ENCODE results near the gene ATP2C2. TPM values are rescaled to one million over a fixed set of nuclear protein-coding genes. Genes with fewer than 3 reads are reported as not detected.

Gene ATP2C2
- total RNA-seq, 1 experiment from 2014 or later, result not detected

DNA sequence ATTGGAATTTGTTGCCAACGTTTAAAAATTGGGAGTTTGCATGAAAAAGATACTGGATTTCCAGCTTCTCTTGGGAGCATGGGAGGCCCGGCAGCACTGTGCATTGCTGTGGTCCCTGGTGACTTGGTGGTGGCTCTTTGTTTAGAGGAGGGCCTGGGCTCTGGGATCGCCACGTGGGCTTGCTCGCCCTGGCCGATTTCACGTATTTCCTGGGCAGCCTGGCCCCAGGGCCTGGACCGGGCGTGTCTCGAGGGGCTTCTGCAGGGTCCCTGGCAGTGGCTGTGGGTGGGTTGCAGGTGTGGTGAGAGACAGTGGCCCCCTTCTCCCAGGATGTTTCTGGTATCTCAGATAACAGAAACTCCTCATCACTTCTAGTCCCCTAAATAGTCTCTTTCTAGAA is 67.9 kb downstream of the ATP2C2 start:
- POLR2A ChIA-PET, result no interaction called here
- Mint-ChIP-seq H3K9me3 (ENCODE audit: unreplicated experiment) (no peaks in the 10 kb centered on the region), H3K27me3 (ENCODE audit: insufficient read depth, unreplicated experiment) (peaks cover 21% of the 10 kb centered on the region), H3K27ac (ENCODE audit: low read depth, unreplicated experiment) (no peak overlapping the region), H3K4me1 (ENCODE audit: insufficient read depth, unreplicated experiment) (no peaks in the 10 kb centered on the region), H3K36me3 (ENCODE audit: insufficient read depth, unreplicated experiment) (no peaks in the 10 kb centered on the region), H3K4me3 (ENCODE audit: unreplicated experiment) (no peak overlapping the region)
- TF ChIP-seq, protein P1, sequence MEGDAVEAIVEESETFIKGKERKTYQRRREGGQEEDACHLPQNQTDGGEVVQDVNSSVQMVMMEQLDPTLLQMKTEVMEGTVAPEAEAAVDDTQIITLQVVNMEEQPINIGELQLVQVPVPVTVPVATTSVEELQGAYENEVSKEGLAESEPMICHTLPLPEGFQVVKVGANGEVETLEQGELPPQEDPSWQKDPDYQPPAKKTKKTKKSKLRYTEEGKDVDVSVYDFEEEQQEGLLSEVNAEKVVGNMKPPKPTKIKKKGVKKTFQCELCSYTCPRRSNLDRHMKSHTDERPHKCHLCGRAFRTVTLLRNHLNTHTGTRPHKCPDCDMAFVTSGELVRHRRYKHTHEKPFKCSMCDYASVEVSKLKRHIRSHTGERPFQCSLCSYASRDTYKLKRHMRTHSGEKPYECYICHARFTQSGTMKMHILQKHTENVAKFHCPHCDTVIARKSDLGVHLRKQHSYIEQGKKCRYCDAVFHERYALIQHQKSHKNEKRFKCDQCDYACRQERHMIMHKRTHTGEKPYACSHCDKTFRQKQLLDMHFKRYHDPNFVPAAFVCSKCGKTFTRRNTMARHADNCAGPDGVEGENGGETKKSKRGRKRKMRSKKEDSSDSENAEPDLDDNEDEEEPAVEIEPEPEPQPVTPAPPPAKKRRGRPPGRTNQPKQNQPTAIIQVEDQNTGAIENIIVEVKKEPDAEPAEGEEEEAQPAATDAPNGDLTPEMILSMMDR (IDR thresholded peaks at IDR 0.05; ENCODE audit: unreplicated experiment), result no peak
- BruUV-seq (replicated peaks), result no TSS peak
- CTCF ChIA-PET, result no interaction called here
- intact Hi-C loops (cut with micrococcal nuclease), result no loop called here
- DNase-seq (ENCODE audit: unreplicated experiment), result no peak

DNA sequence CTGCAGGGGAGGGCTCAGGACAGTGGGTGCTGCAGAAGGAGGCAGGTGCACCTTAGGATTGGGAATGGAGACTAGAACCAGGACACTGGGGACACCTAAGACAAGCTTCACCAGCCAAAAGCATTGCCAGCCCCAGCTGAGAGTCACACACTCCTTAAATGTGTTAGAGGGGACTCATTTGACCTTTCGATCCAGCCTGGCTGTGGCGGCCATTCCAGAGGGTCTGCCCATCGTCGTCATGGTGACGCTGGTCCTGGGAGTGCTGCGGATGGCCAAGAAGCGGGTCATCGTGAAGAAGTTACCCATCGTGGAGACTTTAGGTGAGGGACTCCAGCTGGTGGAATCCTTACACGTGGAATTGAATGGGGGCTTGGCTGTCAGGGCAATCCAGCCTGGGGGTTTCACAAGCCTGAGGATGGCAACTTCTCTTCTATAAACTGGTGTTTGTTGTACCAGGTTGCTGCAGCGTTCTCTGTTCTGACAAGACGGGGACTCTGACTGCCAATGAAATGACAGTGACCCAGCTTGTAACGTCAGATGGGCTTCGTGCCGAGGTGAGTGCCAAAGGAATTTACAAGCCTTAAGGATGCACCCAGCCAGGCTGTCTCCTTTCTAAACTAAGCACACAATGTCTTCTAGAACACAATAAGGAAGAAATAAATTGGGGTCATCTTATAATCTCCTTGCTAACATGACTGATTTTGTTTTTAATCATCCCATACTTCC is 70.8 kb downstream of the ATP2C2 start:
- Mint-ChIP-seq H3K4me1 (ENCODE audit: insufficient read depth, unreplicated experiment) (no peaks in the 10 kb centered on the region), H3K9me3 (ENCODE audit: unreplicated experiment) (no peaks in the 10 kb centered on the region), H3K36me3 (ENCODE audit: insufficient read depth, unreplicated experiment) (no peaks in the 10 kb centered on the region), H3K27ac (ENCODE audit: low read depth, unreplicated experiment) (no peak overlapping the region), H3K4me3 (ENCODE audit: unreplicated experiment) (no peak overlapping the region), H3K27me3 (ENCODE audit: insufficient read depth, unreplicated experiment) (peaks cover 16% of the 10 kb centered on the region)
- ChIA-PET CTCF (no interaction called here), POLR2A (no interaction called here)
- DNase-seq (ENCODE audit: unreplicated experiment), result no peak
- TF ChIP-seq, protein P1 (IDR thresholded peaks at IDR 0.05; ENCODE audit: unreplicated experiment), result no peak
- BruUV-seq (replicated peaks), result no TSS peak
- intact Hi-C loops (cut with micrococcal nuclease), result no loop called here

DNA sequence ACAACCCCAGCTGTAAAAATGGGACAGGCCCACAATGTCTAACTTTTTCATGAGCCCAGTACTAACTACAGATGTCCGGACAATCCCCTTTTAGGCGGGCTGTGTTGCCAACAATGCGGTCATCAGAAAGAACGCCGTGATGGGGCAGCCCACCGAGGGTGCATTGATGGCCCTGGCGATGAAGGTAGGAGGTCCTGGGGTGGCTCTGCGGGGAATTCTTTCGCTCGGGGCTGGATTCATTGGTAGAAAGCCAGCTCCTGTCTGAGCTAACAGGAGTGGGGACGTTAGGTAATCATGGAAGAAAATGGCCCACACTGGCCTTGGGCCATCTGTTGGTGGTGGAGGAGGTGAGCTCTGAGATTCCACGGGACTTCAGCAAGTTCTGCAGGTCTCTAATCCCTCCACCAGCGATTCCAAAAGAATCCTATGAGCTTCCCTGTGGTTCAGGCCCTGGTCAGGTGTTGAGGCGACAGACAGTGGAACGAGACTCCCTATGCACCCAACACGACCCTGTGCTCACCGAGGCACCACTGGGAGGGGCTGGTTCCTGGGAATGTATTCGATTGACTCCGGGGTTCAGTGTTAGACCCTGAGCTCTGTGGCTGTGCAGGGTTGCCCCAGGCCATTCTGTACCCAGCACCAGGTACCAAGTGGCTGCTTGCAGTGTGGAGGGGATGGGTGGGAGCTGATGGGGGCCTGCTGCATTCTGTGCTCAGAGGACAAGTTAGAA is 74.2 kb downstream of the ATP2C2 start:
- no TSS peak for BruUV-seq (replicated peaks)
- TF ChIP-seq, protein P1 (IDR thresholded peaks at IDR 0.05; ENCODE audit: unreplicated experiment), result no peak
- H3K36me3 Mint-ChIP-seq (ENCODE audit: insufficient read depth, unreplicated experiment), result no peaks in the 10 kb centered on the region
- no peaks in the 10 kb centered on the region for H3K4me1 Mint-ChIP-seq (ENCODE audit: insufficient read depth, unreplicated experiment)
- ChIA-PET POLR2A (no interaction called here), CTCF (no interaction called here)
- no peak overlapping the region for H3K4me3 Mint-ChIP-seq (ENCODE audit: unreplicated experiment)
- no peaks in the 10 kb centered on the region for H3K9me3 Mint-ChIP-seq (ENCODE audit: unreplicated experiment)
- intact Hi-C loops (cut with micrococcal nuclease), result no loop called here
- peaks cover 16% of the 10 kb centered on the region for H3K27me3 Mint-ChIP-seq (ENCODE audit: insufficient read depth, unreplicated experiment)
- H3K27ac Mint-ChIP-seq (ENCODE audit: low read depth, unreplicated experiment), result no peak overlapping the region
- DNase-seq (ENCODE audit: unreplicated experiment), result no peak

DNA sequence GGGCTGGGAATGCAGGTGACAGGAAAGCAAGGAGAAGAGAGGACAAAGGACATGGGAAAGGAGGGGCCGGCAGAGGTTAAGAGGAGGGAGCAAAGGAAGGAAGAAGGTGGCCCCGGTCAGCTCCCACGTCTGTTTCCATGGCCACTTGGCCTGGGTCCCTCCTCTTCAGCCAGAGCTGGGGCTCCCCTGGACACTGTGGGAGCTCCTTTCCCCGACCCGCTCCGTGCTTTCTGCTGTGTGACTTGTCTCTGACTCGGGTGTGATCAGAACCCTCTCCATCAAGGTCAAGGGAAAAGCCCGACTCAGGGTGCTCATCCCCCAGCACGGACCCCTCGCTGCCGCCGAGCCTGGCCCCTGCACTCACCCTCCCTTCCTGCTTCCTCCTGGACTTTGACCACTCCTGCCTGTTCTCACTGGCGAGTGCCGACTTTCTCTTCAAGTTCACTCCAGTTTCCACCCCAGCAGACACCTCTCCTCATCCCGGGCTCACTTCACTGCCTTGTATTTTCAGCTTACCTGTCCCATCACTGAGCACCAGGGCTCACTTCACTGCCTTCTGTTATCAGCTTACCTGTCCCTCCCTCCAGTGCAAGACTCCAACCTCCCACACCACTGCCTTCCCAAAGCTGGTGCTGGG is 74.9 kb downstream of the ATP2C2 start:
- POLR2A ChIA-PET, result no interaction called here

More for the DNA sequence above, 74.9 kb downstream of the ATP2C2 start:
- CTCF ChIA-PET, result interaction anchor here (0.7 kb wide), 1 partner anchor 485 kb away, joined by 4 read pairs; no protein-coding TSS in a partner anchor
- Mint-ChIP-seq H3K27ac (ENCODE audit: low read depth, unreplicated experiment) (no peak overlapping the region), H3K9me3 (ENCODE audit: unreplicated experiment) (no peaks in the 10 kb centered on the region), H3K4me3 (ENCODE audit: unreplicated experiment) (no peak overlapping the region), H3K27me3 (ENCODE audit: insufficient read depth, unreplicated experiment) (peaks cover 16% of the 10 kb centered on the region), H3K36me3 (ENCODE audit: insufficient read depth, unreplicated experiment) (no peaks in the 10 kb centered on the region), H3K4me1 (ENCODE audit: insufficient read depth, unreplicated experiment) (no peaks in the 10 kb centered on the region)
- intact Hi-C loops (cut with micrococcal nuclease), result no loop called here
- TF ChIP-seq, protein P1 (IDR thresholded peaks at IDR 0.05; ENCODE audit: unreplicated experiment), result no peak
- BruUV-seq (replicated peaks), result no TSS peak
- no peak for DNase-seq (ENCODE audit: unreplicated experiment)

Measured in MCF 10A (cell line).